ENCODE measurements around the gene NUTM2G.
"Not testable (repeated sequence)": the region's sequence is repeated elsewhere in the genome, so short reads cannot be mapped to it uniquely, and the experiment has no call there.

The NUTM2G gene

DNA sequence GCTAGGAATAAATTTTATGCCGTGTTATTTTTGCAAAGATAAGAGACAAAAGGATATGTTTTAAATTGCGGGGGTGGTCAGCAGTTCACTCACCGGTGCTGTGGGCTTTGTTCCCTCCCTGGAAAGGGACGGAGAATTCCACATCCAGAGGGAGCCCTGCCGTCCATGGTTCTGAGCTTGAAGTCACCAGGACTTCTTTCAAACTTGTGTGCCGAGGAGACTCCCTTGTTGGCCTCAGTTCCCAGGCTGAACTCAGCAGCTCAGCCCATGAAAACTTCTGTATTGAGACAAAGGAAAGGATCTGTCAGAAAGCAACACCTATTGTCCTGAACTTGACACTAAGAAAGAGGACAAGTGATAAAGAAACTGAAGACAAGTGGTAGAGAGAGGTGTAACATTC is 10.1 kb upstream of the NUTM2G start:
- H3K36me3 ChIP-seq (ENCODE audit: control insufficient read depth, insufficient read depth, low read length); H3K9me3 ChIP-seq (ENCODE audit: control insufficient read depth, insufficient read depth, low read length); H3K4me1 ChIP-seq (ENCODE audit: control insufficient read depth, insufficient read depth, low read length); H3K4me3 ChIP-seq (ENCODE audit: low read depth, low read length); H3K9ac ChIP-seq (ENCODE audit: low read depth, low read length); H3K27me3 ChIP-seq (ENCODE audit: control insufficient read depth, insufficient read depth, low read length): not testable (repeated sequence)
- H3K27ac ChIP-seq (ENCODE audit: low read depth, low read length), result peak overlapping the region; percentile 42

DNA sequence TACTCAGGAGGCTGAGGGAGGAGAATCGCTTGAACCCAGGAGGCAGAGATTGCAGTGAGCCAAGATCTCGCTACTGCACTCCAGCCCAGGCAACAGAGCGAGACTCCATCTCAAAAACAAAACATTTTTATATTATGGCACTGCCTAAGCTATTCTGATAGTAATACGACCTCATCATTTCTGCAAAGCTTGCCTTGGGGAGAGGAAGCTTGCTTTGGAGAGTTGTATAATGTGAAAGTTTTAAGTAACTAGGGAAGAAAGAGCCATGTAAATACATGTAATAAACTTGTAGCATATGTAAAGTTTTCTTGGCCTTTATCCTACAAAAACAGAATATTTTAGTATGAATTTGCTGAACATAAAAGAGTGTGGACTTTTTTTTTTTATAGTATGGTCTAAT is 7.8 kb upstream of the NUTM2G start:
- H3K9ac ChIP-seq (ENCODE audit: low read depth, low read length); H3K27me3 ChIP-seq (ENCODE audit: control insufficient read depth, insufficient read depth, low read length); H3K9me3 ChIP-seq (ENCODE audit: control insufficient read depth, insufficient read depth, low read length); H3K4me1 ChIP-seq (ENCODE audit: control insufficient read depth, insufficient read depth, low read length); H3K27ac ChIP-seq (ENCODE audit: low read depth, low read length); H3K36me3 ChIP-seq (ENCODE audit: control insufficient read depth, insufficient read depth, low read length); H3K4me3 ChIP-seq (ENCODE audit: low read depth, low read length): not testable (repeated sequence)

DNA sequence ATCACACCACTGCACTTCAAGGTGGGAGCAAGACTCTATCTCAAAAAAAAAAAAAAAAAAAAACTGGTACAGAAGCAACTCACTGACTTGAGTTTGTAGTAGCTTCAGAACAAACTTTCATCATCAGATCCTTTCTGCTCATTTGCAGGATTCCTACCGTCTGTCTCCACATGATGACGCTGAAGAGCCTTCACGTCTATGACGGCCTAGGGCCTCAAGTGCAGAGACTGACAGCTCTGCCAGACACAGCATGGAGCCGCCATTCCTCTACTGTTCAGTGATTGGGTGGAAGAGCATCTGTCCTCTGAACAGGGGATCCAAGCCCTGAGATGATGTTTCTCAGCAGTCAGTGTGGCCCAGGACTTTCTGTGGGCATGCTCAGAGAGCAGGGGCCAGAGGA is 3.1 kb upstream of the NUTM2G start:
- H3K9ac ChIP-seq (ENCODE audit: low read depth, low read length); H3K4me1 ChIP-seq (ENCODE audit: control insufficient read depth, insufficient read depth, low read length); H3K27me3 ChIP-seq (ENCODE audit: control insufficient read depth, insufficient read depth, low read length); H3K4me3 ChIP-seq (ENCODE audit: low read depth, low read length); H3K36me3 ChIP-seq (ENCODE audit: control insufficient read depth, insufficient read depth, low read length); H3K9me3 ChIP-seq (ENCODE audit: control insufficient read depth, insufficient read depth, low read length); H3K27ac ChIP-seq (ENCODE audit: low read depth, low read length): not testable (repeated sequence)

DNA sequence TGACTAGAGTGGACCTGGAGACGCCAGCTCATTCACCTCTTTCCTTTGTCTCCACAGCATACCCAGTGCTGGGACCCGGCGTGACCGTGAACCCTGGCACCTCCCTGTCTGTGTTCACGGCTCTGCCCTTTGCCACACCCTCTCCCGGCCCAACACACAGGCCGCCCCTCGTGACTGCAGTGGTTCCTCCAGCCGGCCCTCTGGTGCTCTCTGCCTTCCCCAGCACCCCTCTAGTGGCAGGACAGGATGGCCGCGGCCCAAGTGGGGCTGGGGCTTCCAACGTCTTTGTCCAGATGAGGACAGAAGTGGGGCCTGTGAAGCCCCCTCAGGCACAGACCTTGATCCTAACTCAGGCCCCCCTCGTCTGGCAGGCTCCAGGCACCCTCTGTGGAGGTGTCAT is 3.0 kb downstream of the NUTM2G start:
- H3K9me3 ChIP-seq (ENCODE audit: control insufficient read depth, insufficient read depth, low read length); H3K27me3 ChIP-seq (ENCODE audit: control insufficient read depth, insufficient read depth, low read length); H3K4me1 ChIP-seq (ENCODE audit: control insufficient read depth, insufficient read depth, low read length); H3K27ac ChIP-seq (ENCODE audit: low read depth, low read length); H3K4me3 ChIP-seq (ENCODE audit: low read depth, low read length); H3K9ac ChIP-seq (ENCODE audit: low read depth, low read length); H3K36me3 ChIP-seq (ENCODE audit: control insufficient read depth, insufficient read depth, low read length): not testable (repeated sequence)

DNA sequence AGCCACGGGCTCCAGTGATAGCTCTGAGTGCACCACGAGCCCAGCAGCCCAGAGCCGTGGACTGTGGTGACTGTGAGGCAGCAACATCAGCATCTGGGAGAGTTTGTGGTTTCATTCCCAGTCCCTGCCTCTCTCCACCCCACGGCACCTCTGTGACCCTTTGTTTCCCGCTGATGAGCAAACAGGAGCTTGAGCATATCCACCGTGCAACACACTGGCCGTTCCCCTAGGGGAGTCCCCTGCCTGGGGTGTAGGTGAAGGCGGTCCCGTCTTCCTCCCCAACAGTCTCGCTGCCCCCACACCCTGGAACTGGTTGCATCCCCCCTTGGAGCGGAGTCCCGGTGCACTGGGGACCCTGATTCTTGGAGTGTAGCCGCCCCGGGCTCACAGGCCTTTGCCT is 5.5 kb downstream of the NUTM2G start:
- not testable (repeated sequence) for H3K27ac ChIP-seq (ENCODE audit: low read depth, low read length); H3K9ac ChIP-seq (ENCODE audit: low read depth, low read length); H3K4me3 ChIP-seq (ENCODE audit: low read depth, low read length); H3K9me3 ChIP-seq (ENCODE audit: control insufficient read depth, insufficient read depth, low read length); H3K4me1 ChIP-seq (ENCODE audit: control insufficient read depth, insufficient read depth, low read length); H3K27me3 ChIP-seq (ENCODE audit: control insufficient read depth, insufficient read depth, low read length); H3K36me3 ChIP-seq (ENCODE audit: control insufficient read depth, insufficient read depth, low read length)

DNA sequence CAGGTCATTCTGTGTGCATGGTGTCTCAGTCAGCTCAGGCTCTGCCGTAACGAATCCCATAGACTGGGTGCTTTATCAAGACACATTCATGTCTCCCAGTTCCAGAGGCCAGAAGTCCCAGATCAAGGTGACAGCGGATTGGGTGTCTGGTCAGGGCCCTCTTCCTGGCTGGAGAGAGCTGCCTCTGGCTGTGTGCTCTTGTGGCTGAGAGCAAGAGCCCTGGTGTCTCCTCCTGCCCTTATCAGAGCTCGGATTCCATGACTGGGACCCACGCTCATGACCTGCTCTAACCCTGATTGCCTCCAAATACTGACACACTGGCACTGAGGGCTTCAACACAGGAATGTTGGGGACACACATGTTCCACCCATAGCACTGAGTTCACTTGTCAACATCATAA is 6.1 kb downstream of the NUTM2G start:
- not testable (repeated sequence) for H3K4me1 ChIP-seq (ENCODE audit: control insufficient read depth, insufficient read depth, low read length); H3K27me3 ChIP-seq (ENCODE audit: control insufficient read depth, insufficient read depth, low read length); H3K36me3 ChIP-seq (ENCODE audit: control insufficient read depth, insufficient read depth, low read length); H3K4me3 ChIP-seq (ENCODE audit: low read depth, low read length); H3K9me3 ChIP-seq (ENCODE audit: control insufficient read depth, insufficient read depth, low read length); H3K9ac ChIP-seq (ENCODE audit: low read depth, low read length); H3K27ac ChIP-seq (ENCODE audit: low read depth, low read length)

DNA sequence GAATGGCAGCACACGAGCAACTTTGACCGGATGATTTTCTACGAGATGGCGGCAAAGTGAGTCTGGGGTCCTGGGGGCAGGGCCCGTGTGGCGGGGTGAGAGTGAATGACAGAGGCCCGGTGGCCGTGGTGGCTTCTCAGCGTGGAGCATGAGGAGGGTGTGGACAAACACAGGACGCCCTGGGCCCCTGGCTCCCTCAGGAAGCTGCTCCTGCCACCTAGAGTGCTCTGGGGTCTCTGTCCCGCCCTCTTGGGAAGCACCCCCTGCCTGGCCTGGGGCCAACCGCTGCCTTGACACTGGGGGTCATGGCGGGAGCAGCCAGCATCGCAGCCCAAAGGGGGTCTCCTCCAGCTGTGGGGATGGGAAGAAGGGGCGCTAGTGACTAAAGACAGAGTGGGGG is 6.8 kb downstream of the NUTM2G start:
- H3K9me3 ChIP-seq (ENCODE audit: control insufficient read depth, insufficient read depth, low read length); H3K9ac ChIP-seq (ENCODE audit: low read depth, low read length); H3K4me3 ChIP-seq (ENCODE audit: low read depth, low read length); H3K36me3 ChIP-seq (ENCODE audit: control insufficient read depth, insufficient read depth, low read length); H3K4me1 ChIP-seq (ENCODE audit: control insufficient read depth, insufficient read depth, low read length); H3K27ac ChIP-seq (ENCODE audit: low read depth, low read length); H3K27me3 ChIP-seq (ENCODE audit: control insufficient read depth, insufficient read depth, low read length): not testable (repeated sequence)

DNA sequence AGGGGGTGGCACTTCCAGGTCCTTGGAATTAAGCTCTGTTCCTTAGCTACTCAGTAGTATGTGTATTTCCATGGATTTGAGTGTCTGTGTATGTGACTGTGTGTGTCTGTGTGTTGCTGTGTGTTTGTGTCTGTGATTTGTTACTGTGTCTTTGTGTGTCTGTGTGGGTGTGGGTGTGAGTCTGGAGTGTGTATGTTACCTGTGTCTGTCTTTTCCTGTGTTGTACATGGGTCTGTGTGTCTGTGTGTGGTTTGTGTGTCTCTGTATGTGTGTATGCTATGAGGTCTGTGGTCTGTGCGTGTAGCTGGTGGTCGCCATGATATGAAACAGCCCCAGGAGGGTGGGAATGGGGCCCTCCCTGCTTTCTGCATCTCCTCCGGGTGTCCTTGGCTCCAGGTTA is 8.8 kb downstream of the NUTM2G start:
- not testable (repeated sequence) for H3K36me3 ChIP-seq (ENCODE audit: control insufficient read depth, insufficient read depth, low read length); H3K9me3 ChIP-seq (ENCODE audit: control insufficient read depth, insufficient read depth, low read length); H3K9ac ChIP-seq (ENCODE audit: low read depth, low read length); H3K4me3 ChIP-seq (ENCODE audit: low read depth, low read length); H3K27ac ChIP-seq (ENCODE audit: low read depth, low read length); H3K4me1 ChIP-seq (ENCODE audit: control insufficient read depth, insufficient read depth, low read length); H3K27me3 ChIP-seq (ENCODE audit: control insufficient read depth, insufficient read depth, low read length)

DNA sequence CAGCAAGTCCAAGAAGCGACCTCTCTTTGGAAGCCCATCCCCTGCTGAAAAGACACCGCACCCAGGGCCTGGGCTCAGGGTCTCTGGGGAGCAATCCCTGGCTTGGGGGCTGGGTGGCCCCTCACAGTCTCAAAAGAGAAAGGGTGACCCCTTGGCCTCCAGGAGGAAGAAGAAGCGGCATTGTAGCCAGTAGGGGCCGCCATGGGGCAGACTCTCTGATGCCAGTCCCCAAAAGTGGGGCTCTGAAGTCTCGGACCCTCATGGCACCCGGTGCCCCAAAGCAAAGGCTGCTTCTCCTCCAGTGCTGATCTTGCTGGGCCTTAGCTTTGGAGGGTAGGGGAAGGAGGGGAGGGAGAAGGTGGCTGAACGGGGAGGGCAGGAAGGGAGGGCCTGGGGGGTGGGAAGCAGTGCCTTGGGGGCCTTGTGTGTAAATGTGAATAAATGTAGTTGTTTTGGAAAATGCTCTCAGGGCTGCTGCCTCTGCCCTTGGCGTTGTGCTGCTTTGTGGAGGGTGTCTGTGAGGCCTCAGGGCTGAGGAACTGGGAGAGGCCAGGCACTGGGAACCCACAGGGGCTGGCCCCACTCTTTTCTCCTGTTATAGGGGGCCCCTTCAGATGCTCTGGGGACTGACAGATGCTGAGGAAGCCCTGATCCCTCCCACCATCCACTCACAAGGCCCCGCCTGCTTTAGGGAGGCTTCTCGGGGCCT is 10.5 kb downstream of the NUTM2G start:
- not testable (repeated sequence) for H3K27ac ChIP-seq (ENCODE audit: low read depth, low read length); H3K9me3 ChIP-seq (ENCODE audit: control insufficient read depth, insufficient read depth, low read length); H3K4me1 ChIP-seq (ENCODE audit: control insufficient read depth, insufficient read depth, low read length); H3K9ac ChIP-seq (ENCODE audit: low read depth, low read length); H3K4me3 ChIP-seq (ENCODE audit: low read depth, low read length); H3K27me3 ChIP-seq (ENCODE audit: control insufficient read depth, insufficient read depth, low read length); H3K36me3 ChIP-seq (ENCODE audit: control insufficient read depth, insufficient read depth, low read length)

DNA sequence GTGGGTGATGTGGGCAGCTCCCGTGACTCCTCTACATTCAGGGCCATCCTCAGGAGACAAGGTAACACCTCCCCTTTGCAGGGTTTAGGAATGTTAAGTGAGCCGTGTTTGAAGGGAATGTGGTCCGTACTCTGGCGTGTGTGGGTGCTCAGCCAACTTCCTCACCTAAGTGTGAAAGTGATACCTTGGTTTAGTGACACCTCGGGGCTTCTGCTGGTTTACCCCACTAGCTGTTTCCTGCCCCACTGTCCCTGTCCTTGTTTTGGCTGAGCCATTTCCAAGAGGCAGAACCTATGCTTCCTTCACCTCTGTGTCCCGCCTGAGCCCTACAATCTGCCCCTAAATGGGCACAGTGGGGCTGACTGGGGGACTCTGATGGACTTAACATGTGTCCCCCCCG is 12.3 kb downstream of the NUTM2G start:
- not testable (repeated sequence) for H3K27ac ChIP-seq (ENCODE audit: low read depth, low read length); H3K36me3 ChIP-seq (ENCODE audit: control insufficient read depth, insufficient read depth, low read length); H3K9ac ChIP-seq (ENCODE audit: low read depth, low read length); H3K4me3 ChIP-seq (ENCODE audit: low read depth, low read length); H3K27me3 ChIP-seq (ENCODE audit: control insufficient read depth, insufficient read depth, low read length); H3K4me1 ChIP-seq (ENCODE audit: control insufficient read depth, insufficient read depth, low read length); H3K9me3 ChIP-seq (ENCODE audit: control insufficient read depth, insufficient read depth, low read length)

DNA sequence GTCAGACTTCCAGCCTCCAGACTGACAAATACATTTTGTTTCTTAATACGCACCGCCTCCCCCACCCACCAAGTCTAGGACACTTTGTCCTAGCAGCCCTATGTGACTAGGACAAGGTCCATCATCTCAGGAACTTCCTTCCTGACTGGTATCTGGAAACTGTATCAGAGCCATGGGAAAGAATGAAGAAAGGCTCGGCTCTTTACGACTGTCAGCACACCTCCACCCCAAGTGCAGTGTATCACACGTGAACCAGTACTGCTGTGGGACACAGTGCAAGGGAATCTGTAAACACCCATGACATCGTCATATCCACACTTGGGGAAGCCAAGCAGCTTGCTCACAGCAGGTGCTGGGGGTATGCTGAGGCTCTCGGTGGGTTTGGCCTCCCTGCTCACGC is 13.0 kb downstream of the NUTM2G start:
- H3K27ac ChIP-seq (ENCODE audit: low read depth, low read length); H3K9me3 ChIP-seq (ENCODE audit: control insufficient read depth, insufficient read depth, low read length); H3K4me3 ChIP-seq (ENCODE audit: low read depth, low read length); H3K4me1 ChIP-seq (ENCODE audit: control insufficient read depth, insufficient read depth, low read length); H3K27me3 ChIP-seq (ENCODE audit: control insufficient read depth, insufficient read depth, low read length); H3K9ac ChIP-seq (ENCODE audit: low read depth, low read length); H3K36me3 ChIP-seq (ENCODE audit: control insufficient read depth, insufficient read depth, low read length): not testable (repeated sequence)

DNA sequence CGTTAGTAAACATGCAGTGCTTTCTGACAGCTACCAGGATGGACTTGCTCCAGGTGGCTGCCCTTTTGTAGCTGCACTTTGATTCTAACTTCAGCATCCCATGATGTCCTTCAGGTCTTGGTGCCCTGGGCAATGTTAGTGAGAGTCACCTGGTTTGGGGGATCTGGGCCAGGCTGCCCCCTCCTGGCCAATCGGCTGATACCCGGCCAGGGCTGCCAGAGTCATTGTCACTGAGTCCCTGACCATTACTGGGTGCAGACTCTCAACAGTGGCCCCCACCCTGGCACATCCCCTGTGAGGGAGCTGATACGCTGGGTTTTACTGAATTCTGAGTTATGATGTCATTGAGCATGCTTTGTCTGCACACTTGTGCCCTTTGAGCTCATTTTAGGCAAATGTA is 13.5 kb downstream of the NUTM2G start:
- not testable (repeated sequence) for H3K4me1 ChIP-seq (ENCODE audit: control insufficient read depth, insufficient read depth, low read length); H3K4me3 ChIP-seq (ENCODE audit: low read depth, low read length); H3K27me3 ChIP-seq (ENCODE audit: control insufficient read depth, insufficient read depth, low read length); H3K27ac ChIP-seq (ENCODE audit: low read depth, low read length); H3K36me3 ChIP-seq (ENCODE audit: control insufficient read depth, insufficient read depth, low read length); H3K9ac ChIP-seq (ENCODE audit: low read depth, low read length); H3K9me3 ChIP-seq (ENCODE audit: control insufficient read depth, insufficient read depth, low read length)

All from HUES48 (cell line).